GM12892 (cell line): ENCODE measurements around the gene ZNF446.

Source experiments
- DNase-seq: peaks from one replicate; pipeline ENCODE4 v3.0.0; 2011; ENCODE audit not compliant: insufficient read length
- FAIRE-seq: peaks from 2 replicates; lab custom pipeline; 2011; peaks lifted over from hg19 to GRCh38; lab: Jason Lieb, UNC
- POLR2A ChIP-seq: IDR thresholded peaks from 2 replicates; pipeline ENCODE4 v1.6.1; 2011; ENCODE audit warnings: low read depth, low read length, control low read depth
- POLR2AphosphoS5 ChIP-seq: IDR thresholded peaks from 2 replicates; pipeline ENCODE4 v1.6.1; 2011; ENCODE audit warnings: low read depth, low read length, control low read depth
- TAF1 ChIP-seq: IDR thresholded peaks from 2 replicates; pipeline ENCODE4 v1.6.1; 2011; ENCODE audit warnings: low read depth, mild to moderate bottlenecking, control low read depth, low read length, borderline replicate concordance

ZNF446 gene

GRCh38 chr19:58522709-58523108, 46.6 kb downstream of the ZNF446 start:
- FAIRE-seq (no peak), DNase-seq (no peak)
- TF ChIP-seq TAF1 (no peak), POLR2AphosphoS5 (no peak), POLR2A (no peak)

GRCh38 chr19:58529405-58529804, 53.3 kb downstream of the ZNF446 start:
- FAIRE-seq = no peak
- DNase-seq = no peak
- TF ChIP-seq POLR2AphosphoS5 (no peak), TAF1 (no peak), POLR2A (no peak)
